GM12891 (cell line): Measurements from ENCODE around the gene IL17RD.

Experiments used
- DNase-seq: peaks from one replicate; pipeline ENCODE4 v3.0.0; 2011; ENCODE audit warnings: low spot score; ENCODE audit not compliant: insufficient read length
- FAIRE-seq: peaks from 2 replicates; lab custom pipeline; 2011; peaks lifted over from hg19 to GRCh38; lab: Jason Lieb, UNC
- PAX5 ChIP-seq: IDR thresholded peaks from 2 replicates; pipeline ENCODE4 v1.6.1; 2011; ENCODE audit warnings: low read length, moderate library complexity, mild to moderate bottlenecking; ENCODE audit not compliant: insufficient read depth, severe bottlenecking
- POLR2A ChIP-seq: IDR thresholded peaks from 2 replicates; pipeline ENCODE4 v1.6.1; 2011; ENCODE audit warnings: low read depth, low read length, control low read depth
- POLR2AphosphoS5 ChIP-seq: IDR thresholded peaks from 2 replicates; pipeline ENCODE4 v1.6.1; 2011; ENCODE audit warnings: low read depth, low read length, control low read depth
- POU2F2 ChIP-seq: IDR thresholded peaks from 2 replicates; pipeline ENCODE4 v1.6.1; 2011; ENCODE audit warnings: low read depth, mild to moderate bottlenecking, control low read depth, low read length, moderate library complexity
- SPI1 ChIP-seq: IDR thresholded peaks from 2 replicates; pipeline ENCODE4 v1.6.1; 2011; ENCODE audit warnings: low read depth, low read length, control low read depth
- TAF1 ChIP-seq: IDR thresholded peaks from 2 replicates; pipeline ENCODE4 v1.6.1; 2011; ENCODE audit warnings: low read depth, low read length, control low read depth

Gene IL17RD

GRCh38 chr3:57135964-57136719 is 29.0 kb downstream of the IL17RD start:
- no peak for FAIRE-seq
- no peak for TF ChIP-seq POU2F2
- TF ChIP-seq SPI1, result no peak
- TF ChIP-seq POLR2AphosphoS5, result no peak
- TF ChIP-seq TAF1, result no peak
- TF ChIP-seq PAX5, result no peak
- TF ChIP-seq POLR2A, result no peak
- no peak for DNase-seq

- no peak for TF ChIP-seq PAX5
- TF ChIP-seq TAF1, result no peak
- TF ChIP-seq POLR2A, result no peak
- no peak for TF ChIP-seq POU2F2
- no peak for TF ChIP-seq SPI1
- no peak for TF ChIP-seq POLR2AphosphoS5
- no peak for FAIRE-seq
- no peak for DNase-seq
Measured at GRCh38 chr3:57133157-57133556, 32.0 kb downstream of the IL17RD start.

- TF ChIP-seq PAX5, result no peak
- TF ChIP-seq POLR2AphosphoS5, result no peak
- no peak for TF ChIP-seq POU2F2
- TF ChIP-seq POLR2A, result no peak
- TF ChIP-seq TAF1, result no peak
- no peak for TF ChIP-seq SPI1
- FAIRE-seq, result no peak
- no peak for DNase-seq
Measured at GRCh38 chr3:57132674-57133073, 32.5 kb downstream of the IL17RD start.

GRCh38 chr3:57131210-57131588 is 34.0 kb downstream of the IL17RD start:
- DNase-seq (no peak), FAIRE-seq (no peak)
- TF ChIP-seq PAX5 (no peak), POU2F2 (no peak), TAF1 (no peak), POLR2AphosphoS5 (no peak), POLR2A (no peak), SPI1 (no peak)

GRCh38 chr3:57130571-57131209 is 34.5 kb downstream of the IL17RD start:
- no peak for TF ChIP-seq POLR2AphosphoS5
- no peak for TF ChIP-seq SPI1
- no peak for TF ChIP-seq PAX5
- no peak for TF ChIP-seq TAF1
- TF ChIP-seq POLR2A, result no peak
- TF ChIP-seq POU2F2, result no peak
- DNase-seq (no peak), FAIRE-seq (no peak)

GRCh38 chr3:57128826-57129667 is 36.1 kb downstream of the IL17RD start:
- no peak for TF ChIP-seq POLR2AphosphoS5
- no peak for TF ChIP-seq SPI1
- TF ChIP-seq PAX5, result no peak
- TF ChIP-seq POLR2A, result no peak
- TF ChIP-seq TAF1, result no peak
- no peak for TF ChIP-seq POU2F2
- FAIRE-seq, result no peak

GRCh38 chr3:57127891-57128518 is 37.1 kb downstream of the IL17RD start:
- TF ChIP-seq PAX5 (no peak), SPI1 (no peak), TAF1 (no peak), POLR2A (no peak), POLR2AphosphoS5 (no peak), POU2F2 (no peak)
- DNase-seq (no peak), FAIRE-seq (no peak)

More at GRCh38 chr3:57128826-57129667, 36.1 kb downstream of the IL17RD start:
- no peak for DNase-seq

- TF ChIP-seq POLR2AphosphoS5 (no peak), POU2F2 (no peak), PAX5 (no peak), POLR2A (no peak), SPI1 (no peak), TAF1 (no peak)
- DNase-seq (no peak), FAIRE-seq (no peak)
Measured at GRCh38 chr3:57126244-57126643, 38.9 kb downstream of the IL17RD start.
